RWPE2 (cell line): ENCODE data around the gene TAOK1.

Source experiments
- ATAC-seq: fragments of 200-7000 bp; cut with Tn5 transposase; 3 replicates; pipeline ENCODE4 v1.9.1; 2021; ENCODE audit warnings: low read depth
- DNase-seq: peaks from one replicate; pipeline ENCODE4 v3.0.0-alpha.2; 2020; ENCODE audit warnings: low spot score
- H3K27ac ChIP-seq: fragments of 450-650 bp; 2 replicates; pipeline ENCODE4 v1.5.1; 2017; ENCODE audit warnings: mild to moderate bottlenecking; ENCODE audit not compliant: poor library complexity, severe bottlenecking
- H3K27me3 ChIP-seq: fragments of 250-450 bp; sonication (Bioruptor Pico); 2 replicates; pipeline ENCODE4 v1.5.1; 2021; ENCODE audit warnings: mild to moderate bottlenecking, moderate library complexity; ENCODE audit not compliant: insufficient read depth, poor library complexity, severe bottlenecking
- H3K36me3 ChIP-seq: fragments of 250-450 bp; sonication (Bioruptor Pico); 2 replicates; pipeline ENCODE4 v1.5.1; 2020; ENCODE audit warnings: low read depth, mild to moderate bottlenecking, moderate library complexity
- H3K4me1 ChIP-seq: fragments of 250-450 bp; sonication (Bioruptor Pico); 2 replicates; pipeline ENCODE4 v1.5.1; 2021; ENCODE audit warnings: mild to moderate bottlenecking, moderate library complexity; ENCODE audit not compliant: insufficient read depth, poor library complexity, severe bottlenecking
- H3K4me3 ChIP-seq: fragments of 250-450 bp; sonication (Bioruptor Pico); 2 replicates; pipeline ENCODE4 v1.5.1; 2021; ENCODE audit warnings: mild to moderate bottlenecking, moderate library complexity; ENCODE audit not compliant: severe bottlenecking
- H3K9me3 ChIP-seq: fragments of 250-450 bp; sonication (Bioruptor Pico); 2 replicates; pipeline ENCODE4 v1.5.1; 2021; ENCODE audit warnings: mild to moderate bottlenecking, moderate library complexity; ENCODE audit not compliant: severe bottlenecking
- TF ChIP-seq, protein P1 (sequence below): fragments of 450-650 bp; IDR thresholded peaks from one replicate; pipeline ENCODE4 v1.5.1; 2017; ENCODE audit warnings: mild to moderate bottlenecking, moderate library complexity; ENCODE audit not compliant: poor library complexity, severe bottlenecking

The TAOK1 gene

DNA sequence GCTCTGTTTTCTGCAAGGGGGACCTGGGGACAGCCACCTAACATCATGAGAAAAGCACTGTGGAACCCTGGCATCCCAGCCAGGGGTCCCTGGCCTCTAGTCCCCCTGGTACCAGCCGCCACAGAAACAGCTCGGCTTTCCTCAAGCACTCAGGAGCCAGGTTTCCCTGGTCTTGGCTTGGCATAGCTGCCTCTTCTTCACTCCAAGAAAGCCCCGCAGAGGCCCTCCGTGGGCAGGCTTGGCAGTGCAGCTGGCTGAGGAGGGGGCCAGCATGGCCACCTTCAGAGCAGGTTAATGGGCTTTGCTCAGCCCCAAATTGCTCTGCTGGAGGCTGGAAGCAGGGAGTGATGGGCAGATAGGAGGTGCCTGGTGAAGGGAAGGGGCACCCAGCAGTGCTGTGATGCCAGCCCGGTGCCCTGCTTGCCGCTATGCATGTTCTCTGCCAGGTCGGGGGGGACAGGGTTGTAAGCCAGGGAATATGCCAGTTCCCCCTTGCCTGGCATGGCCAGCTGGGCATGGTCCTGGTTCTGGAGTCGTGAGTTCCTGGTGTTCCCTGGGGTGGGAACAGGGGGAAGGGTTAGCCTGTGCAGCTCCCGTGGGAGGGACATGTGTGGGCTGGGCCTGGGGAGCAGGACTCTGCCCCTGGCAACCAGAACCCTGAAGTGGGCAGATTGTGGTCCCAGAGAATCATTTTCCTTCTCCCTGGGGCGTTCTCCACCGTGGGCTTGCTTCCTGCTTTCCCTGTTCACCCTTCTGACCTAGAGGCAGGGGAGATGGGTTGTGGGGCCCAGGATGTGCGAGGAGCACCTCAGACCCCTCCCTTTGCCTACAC is 206.0 kb downstream of the TAOK1 start:
- no peaks in the 10 kb centered on the region for H3K27me3 ChIP-seq
- TF ChIP-seq, protein P1, sequence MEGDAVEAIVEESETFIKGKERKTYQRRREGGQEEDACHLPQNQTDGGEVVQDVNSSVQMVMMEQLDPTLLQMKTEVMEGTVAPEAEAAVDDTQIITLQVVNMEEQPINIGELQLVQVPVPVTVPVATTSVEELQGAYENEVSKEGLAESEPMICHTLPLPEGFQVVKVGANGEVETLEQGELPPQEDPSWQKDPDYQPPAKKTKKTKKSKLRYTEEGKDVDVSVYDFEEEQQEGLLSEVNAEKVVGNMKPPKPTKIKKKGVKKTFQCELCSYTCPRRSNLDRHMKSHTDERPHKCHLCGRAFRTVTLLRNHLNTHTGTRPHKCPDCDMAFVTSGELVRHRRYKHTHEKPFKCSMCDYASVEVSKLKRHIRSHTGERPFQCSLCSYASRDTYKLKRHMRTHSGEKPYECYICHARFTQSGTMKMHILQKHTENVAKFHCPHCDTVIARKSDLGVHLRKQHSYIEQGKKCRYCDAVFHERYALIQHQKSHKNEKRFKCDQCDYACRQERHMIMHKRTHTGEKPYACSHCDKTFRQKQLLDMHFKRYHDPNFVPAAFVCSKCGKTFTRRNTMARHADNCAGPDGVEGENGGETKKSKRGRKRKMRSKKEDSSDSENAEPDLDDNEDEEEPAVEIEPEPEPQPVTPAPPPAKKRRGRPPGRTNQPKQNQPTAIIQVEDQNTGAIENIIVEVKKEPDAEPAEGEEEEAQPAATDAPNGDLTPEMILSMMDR = no peak
- H3K9me3 ChIP-seq = no peaks in the 10 kb centered on the region
- no peak overlapping the region for H3K4me3 ChIP-seq
- H3K27ac ChIP-seq = no peak overlapping the region
- no peaks in the 10 kb centered on the region for H3K36me3 ChIP-seq
- ATAC-seq (no peak), DNase-seq (no peak)
- peaks cover 19% of the 10 kb centered on the region for H3K4me1 ChIP-seq

DNA sequence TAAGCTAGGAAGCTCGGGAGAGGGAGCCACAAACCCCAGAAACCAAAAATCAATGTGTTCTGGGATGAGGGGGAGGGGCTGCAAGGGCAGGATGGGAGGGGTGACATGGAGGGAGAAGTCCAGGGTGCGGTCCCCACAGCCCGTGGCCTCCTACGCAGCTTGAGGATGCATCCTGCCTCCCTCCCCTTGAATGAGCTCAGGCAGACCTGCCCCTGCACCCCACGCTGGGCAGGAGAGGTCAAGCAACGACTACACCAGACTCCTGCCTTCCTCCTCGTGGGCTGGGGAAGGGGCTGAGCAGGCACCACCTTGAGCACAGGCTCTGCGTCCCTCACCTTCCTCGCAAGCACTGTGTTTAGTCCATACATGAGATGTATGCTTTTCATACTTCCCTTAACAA is 206.6 kb downstream of the TAOK1 start:
- TF ChIP-seq, protein P1 = no peak
- no peak overlapping the region for H3K27ac ChIP-seq
- H3K36me3 ChIP-seq = no peaks in the 10 kb centered on the region
- H3K27me3 ChIP-seq = no peaks in the 10 kb centered on the region
- H3K4me1 ChIP-seq = peaks cover 14% of the 10 kb centered on the region
- ATAC-seq (no peak), DNase-seq (no peak)
- H3K4me3 ChIP-seq = no peak overlapping the region
- H3K9me3 ChIP-seq = no peaks in the 10 kb centered on the region

DNA sequence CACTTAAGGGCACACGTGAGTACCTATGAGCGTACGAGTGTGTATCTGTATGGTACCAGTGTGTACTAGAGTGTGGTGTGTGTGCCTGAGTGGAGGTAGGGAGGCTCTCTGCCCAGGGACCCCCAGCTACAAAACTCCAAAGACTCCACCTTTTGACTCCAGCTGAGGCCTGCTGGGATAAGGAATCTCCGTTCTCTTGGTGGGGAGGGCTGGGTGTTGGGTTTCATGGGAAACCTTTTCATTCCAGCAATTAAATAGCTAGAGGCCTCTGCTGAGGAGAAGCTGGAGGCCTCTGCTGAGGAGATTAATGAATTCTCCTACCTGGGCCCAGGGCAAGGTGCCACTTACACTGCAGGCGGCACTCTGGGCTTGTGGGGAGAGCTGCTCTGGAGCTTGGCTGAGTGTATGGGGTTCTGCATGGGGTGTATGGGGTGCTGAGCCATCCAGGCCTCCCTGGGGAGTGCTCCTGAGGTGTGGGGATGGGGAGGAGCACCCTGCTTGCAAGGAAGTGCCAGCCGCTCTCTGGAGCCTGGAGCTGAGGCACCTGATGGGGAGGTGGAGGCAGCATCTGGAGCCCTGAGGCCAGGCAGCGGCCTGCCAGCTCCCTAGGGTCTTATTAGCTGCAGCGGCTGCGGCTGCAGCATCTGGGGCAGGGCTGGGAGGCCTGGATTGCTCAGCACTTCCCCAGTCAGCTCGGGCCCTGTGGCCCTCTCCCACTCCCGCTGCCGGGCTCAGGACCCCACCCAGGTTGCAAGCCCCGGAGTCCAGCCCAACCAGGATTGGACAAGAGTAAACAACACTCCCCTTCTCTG is 207.4 kb downstream of the TAOK1 start:
- TF ChIP-seq, protein P1 = no peak
- DNase-seq (no peak), ATAC-seq (no peak)
- no peak overlapping the region for H3K4me3 ChIP-seq
- no peaks in the 10 kb centered on the region for H3K9me3 ChIP-seq
- no peaks in the 10 kb centered on the region for H3K27me3 ChIP-seq
- no peaks in the 10 kb centered on the region for H3K36me3 ChIP-seq
- peaks cover 6% of the 10 kb centered on the region for H3K4me1 ChIP-seq
- H3K27ac ChIP-seq = no peak overlapping the region
